ENCODE data around the gene KRT81.

DNA sequence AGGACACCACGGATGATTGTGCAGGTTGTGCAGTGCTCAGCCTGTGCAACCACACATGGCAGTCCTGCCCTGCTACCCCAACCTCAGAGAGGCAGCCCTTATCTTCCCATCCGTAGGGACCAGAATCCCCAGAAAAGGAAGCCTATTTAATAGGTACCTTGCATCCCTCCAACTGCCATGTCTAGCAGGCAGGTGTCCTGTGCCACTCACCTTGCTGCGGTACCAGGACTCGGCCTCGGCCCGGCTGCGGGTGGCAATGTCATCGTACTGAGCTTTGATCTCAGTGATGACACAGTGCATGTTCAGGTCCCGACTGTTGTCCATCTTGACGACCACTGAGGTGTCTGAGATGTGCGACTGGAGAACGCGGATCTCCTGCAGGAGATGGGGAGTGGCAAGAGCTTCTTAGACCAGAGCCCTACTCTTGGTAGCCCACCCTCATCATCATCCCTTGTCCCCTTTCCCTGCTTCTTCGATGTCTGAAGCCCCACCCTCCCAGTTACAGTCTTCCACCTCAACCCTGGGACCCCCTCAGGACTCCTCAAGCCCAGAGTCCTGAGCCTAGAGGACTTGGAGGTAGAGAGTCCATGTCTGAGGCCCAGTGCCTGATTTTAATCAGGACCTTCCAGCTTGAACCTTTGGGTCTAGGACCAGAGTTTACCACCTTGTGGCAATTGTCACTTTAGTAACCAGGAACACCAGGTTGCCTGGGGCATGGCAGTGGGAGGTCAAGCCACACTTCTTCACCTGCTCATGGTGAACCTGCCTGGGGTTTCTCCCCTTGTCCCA is 37.7 kb downstream of the KRT81 start:
- TF ChIP-seq POLR2AphosphoS5 (IDR thresholded peaks at IDR 0.05; ENCODE audit: borderline replicate concordance, low read depth, low read length) (no peak), EZH2 (IDR thresholded peaks at IDR 0.05) (no peak), FOXP2 (optimal IDR thresholded peaks at IDR 0.05; ENCODE audit: control extremely low read depth, extremely low read length, insufficient read depth) (no peak)
